ENCODE measurements around the gene ZNF248. TPM values are rescaled to one million over a fixed set of nuclear protein-coding genes. Genes with fewer than 3 reads are reported as not detected.

ZNF248 gene
- total RNA-seq, 1 experiment from 2014 or later = 5.5 TPM

GRCh38 chr10:37826806-37827205 is 30.6 kb downstream of the ZNF248 start:
- DNase-seq (ENCODE audit: low read depth) = no peak

GRCh38 chr10:37821237-37821636 is 36.2 kb downstream of the ZNF248 start:
- DNase-seq (ENCODE audit: low read depth) = no peak

GRCh38 chr10:37819797-37820196 is 37.6 kb downstream of the ZNF248 start:
- DNase-seq (ENCODE audit: low read depth) = no peak

GRCh38 chr10:37816290-37816689 is 41.1 kb downstream of the ZNF248 start:
- peak; percentile 4 for DNase-seq (ENCODE audit: low read depth)

- DNase-seq (ENCODE audit: low read depth) = no peak
Measured at GRCh38 chr10:37813763-37814162, 43.6 kb downstream of the ZNF248 start.

- no peak for DNase-seq (ENCODE audit: low read depth)
Measured at GRCh38 chr10:37812290-37812689, 45.1 kb downstream of the ZNF248 start.

GRCh38 chr10:37803269-37803668 is 54.1 kb downstream of the ZNF248 start:
- DNase-seq (ENCODE audit: low read depth) = no peak

- DNase-seq (ENCODE audit: low read depth) = no peak
Measured at GRCh38 chr10:37801557-37801956, 55.9 kb downstream of the ZNF248 start.

- DNase-seq (ENCODE audit: low read depth) = no peak
Measured at GRCh38 chr10:37794305-37794976, 63.0 kb downstream of the ZNF248 start.

GRCh38 chr10:37789590-37789989 is 67.8 kb downstream of the ZNF248 start:
- no peak for DNase-seq (ENCODE audit: low read depth)

GRCh38 chr10:37784678-37785077 is 72.7 kb downstream of the ZNF248 start:
- no peak for DNase-seq (ENCODE audit: low read depth)

GRCh38 chr10:37780536-37780935 is 76.9 kb downstream of the ZNF248 start:
- DNase-seq (ENCODE audit: low read depth) = no peak

GRCh38 chr10:37777056-37777455 is 80.4 kb downstream of the ZNF248 start:
- no peak for DNase-seq (ENCODE audit: low read depth)

GRCh38 chr10:37775612-37776011 is 81.8 kb downstream of the ZNF248 start:
- DNase-seq (ENCODE audit: low read depth) = no peak

GRCh38 chr10:37774351-37774750 is 83.1 kb downstream of the ZNF248 start:
- no peak for DNase-seq (ENCODE audit: low read depth)

GRCh38 chr10:37765216-37765615 is 92.2 kb downstream of the ZNF248 start:
- no peak for DNase-seq (ENCODE audit: low read depth)

- DNase-seq (ENCODE audit: low read depth) = no peak
Measured at GRCh38 chr10:37763132-37763531, 94.3 kb downstream of the ZNF248 start.

- no peak for DNase-seq (ENCODE audit: low read depth)
Measured at GRCh38 chr10:37762287-37762686, 95.1 kb downstream of the ZNF248 start.

GRCh38 chr10:37760817-37761216 is 96.6 kb downstream of the ZNF248 start:
- peak; percentile 5 for DNase-seq (ENCODE audit: low read depth)

GRCh38 chr10:37758074-37758473 is 99.3 kb downstream of the ZNF248 start:
- no peak for DNase-seq (ENCODE audit: low read depth)

GRCh38 chr10:37754538-37755323 is 102.7 kb downstream of the ZNF248 start:
- peak; percentile 27 for DNase-seq (ENCODE audit: low read depth)

- DNase-seq (ENCODE audit: low read depth) = no peak
Measured at GRCh38 chr10:37752334-37752875, 105.0 kb downstream of the ZNF248 start.

GRCh38 chr10:37748170-37748569 is 109.2 kb downstream of the ZNF248 start:
- no peak for DNase-seq (ENCODE audit: low read depth)

All from HT1080 (cell line).